Karpas-422 (cell line): ENCODE measurements around the gene FCN2. TPM values are rescaled to one million over a fixed set of nuclear protein-coding genes. Genes with fewer than 3 reads are reported as not detected.

Experiments
- DNase-seq: peaks from one replicate; pipeline ENCODE4 v3.0.0-alpha.2; 2015
- H2AFZ ChIP-seq: fragments of 200-600 bp; sonication (generic); 2 replicates; pipeline ENCODE4 v1.6.1; 2014; ENCODE audit warnings: antibody characterized with exemption, low read length, mixed read lengths
- H3K27ac ChIP-seq: fragments of 200-600 bp; sonication (generic); 2 replicates; pipeline ENCODE4 v1.5.1; 2014; ENCODE audit warnings: mild to moderate bottlenecking, low read length, moderate library complexity
- H3K27me3 ChIP-seq: fragments of 200-600 bp; sonication (generic); 2 replicates; pipeline ENCODE4 v1.6.1; 2014; ENCODE audit warnings: low read length, mixed read lengths
- H3K36me3 ChIP-seq: fragments of 200-600 bp; sonication (generic); 2 replicates; pipeline ENCODE4 v1.6.1; 2014; ENCODE audit warnings: low read length, mixed read lengths; ENCODE audit not compliant: insufficient read depth
- H3K4me1 ChIP-seq: fragments of 200-600 bp; sonication (generic); 2 replicates; pipeline ENCODE4 v1.6.1; 2014; ENCODE audit warnings: mild to moderate bottlenecking, low read length, mixed read lengths
- H3K4me2 ChIP-seq: fragments of 200-600 bp; sonication (generic); 2 replicates; pipeline ENCODE4 v1.6.1; 2014; ENCODE audit warnings: low read length, low read depth, mild to moderate bottlenecking; ENCODE audit not compliant: poor library complexity, severe bottlenecking
- H3K4me3 ChIP-seq: fragments of 200-600 bp; sonication (generic); 2 replicates; pipeline ENCODE4 v1.5.1; 2014; ENCODE audit warnings: mild to moderate bottlenecking, antibody characterized with exemption, low read length, mixed read lengths
- H3K79me2 ChIP-seq: fragments of 200-600 bp; sonication (generic); 2 replicates; pipeline ENCODE4 v1.6.1; 2014; ENCODE audit warnings: mild to moderate bottlenecking, low read length, mixed read lengths
- H3K9ac ChIP-seq: fragments of 200-600 bp; sonication (generic); 2 replicates; pipeline ENCODE4 v1.6.0; 2014; ENCODE audit warnings: low read length
- H3K9me2 ChIP-seq: fragments of 200-600 bp; sonication (generic), shearing (Covaris generic); replicated peaks from 2 replicates; pipeline ENCODE4 v1.6.0; 2014; ENCODE audit warnings: mild to moderate bottlenecking, low read length, moderate library complexity; ENCODE audit not compliant: insufficient read depth
- H3K9me3 ChIP-seq: fragments of 300-700, 200-600 bp; sonication (generic); 2 replicates; pipeline ENCODE4 v1.6.1; 2014; ENCODE audit warnings: low read length, mixed read lengths
- H4K20me1 ChIP-seq: fragments of 200-600 bp; sonication (generic); 2 replicates; pipeline ENCODE4 v1.6.1; 2014; ENCODE audit warnings: mild to moderate bottlenecking, antibody characterized with exemption, low read length, low read depth; ENCODE audit not compliant: insufficient read depth
- total RNA-seq: library from RNA; depleted of rRNA; stranded (reverse); fragments of >200 nt; shearing (Covaris generic); gene quantifications from 2 replicates; pipeline ENCODE4 v1.2.3, GENCODE V29; 2014; ENCODE audit warnings: low replicate concordance

Gene FCN2
- total RNA-seq, 1 experiment from 2014 or later: not detected

DNA sequence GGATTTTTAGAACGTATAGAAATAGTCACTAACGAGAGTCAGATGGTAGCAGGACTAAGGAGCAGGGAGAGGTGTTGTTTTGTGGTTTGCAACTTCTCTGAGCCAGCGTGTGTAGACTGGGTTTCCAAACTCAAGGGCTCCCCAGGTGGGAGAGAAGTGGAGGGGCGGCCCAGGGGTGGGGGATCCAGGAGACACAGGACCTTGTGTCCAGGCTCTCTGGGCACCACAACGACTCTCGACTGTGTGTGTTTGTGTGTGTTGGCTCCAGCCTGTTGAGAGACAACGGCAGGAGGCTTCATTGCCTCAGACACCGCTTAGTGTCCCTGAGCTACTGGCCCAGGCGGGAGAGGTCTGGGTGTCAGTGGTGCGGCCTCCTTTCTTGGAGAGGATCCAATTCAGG is 38.0 kb downstream of the FCN2 start:
- Histone ChIP-seq H3K27ac (no peak overlapping the region), H3K79me2 (no peaks in the 10 kb centered on the region), H3K9me2 (no peaks in the 10 kb centered on the region), H3K36me3 (no peaks in the 10 kb centered on the region), H4K20me1 (no peaks in the 10 kb centered on the region), H3K4me2 (no peak overlapping the region), H2AFZ (no peak overlapping the region), H3K4me1 (no peaks in the 10 kb centered on the region), H3K9me3 (no peaks in the 10 kb centered on the region), H3K9ac (no peak overlapping the region), H3K27me3 (no peaks in the 10 kb centered on the region), H3K4me3 (no peak overlapping the region)
- no peak for DNase-seq

DNA sequence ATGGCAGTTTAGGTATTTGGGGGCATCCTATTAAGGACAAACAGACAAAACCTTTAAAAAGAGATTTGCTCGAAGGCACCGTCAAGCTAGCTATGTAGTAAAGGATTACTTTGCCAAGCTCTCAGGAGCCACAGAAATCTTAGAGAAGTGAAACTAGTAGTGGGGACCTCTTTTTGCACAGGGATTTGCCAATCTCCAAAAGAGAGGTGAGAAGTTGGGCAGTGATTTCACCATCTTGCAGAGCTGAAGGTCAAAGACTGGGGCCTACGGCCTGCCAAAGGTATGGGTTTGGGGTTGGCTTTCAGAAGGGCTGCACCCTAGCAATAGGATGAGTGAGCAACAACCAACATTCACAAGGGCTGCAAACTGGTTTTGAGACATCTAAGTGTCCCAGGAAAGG is 38.7 kb downstream of the FCN2 start:
- Histone ChIP-seq H3K79me2 (no peaks in the 10 kb centered on the region), H3K27me3 (no peaks in the 10 kb centered on the region), H3K4me1 (no peaks in the 10 kb centered on the region), H3K27ac (no peak overlapping the region), H3K4me3 (no peak overlapping the region), H4K20me1 (no peaks in the 10 kb centered on the region), H3K4me2 (no peak overlapping the region), H3K9me3 (no peaks in the 10 kb centered on the region), H3K36me3 (no peaks in the 10 kb centered on the region), H2AFZ (no peak overlapping the region), H3K9ac (no peak overlapping the region), H3K9me2 (no peaks in the 10 kb centered on the region)
- no peak for DNase-seq

DNA sequence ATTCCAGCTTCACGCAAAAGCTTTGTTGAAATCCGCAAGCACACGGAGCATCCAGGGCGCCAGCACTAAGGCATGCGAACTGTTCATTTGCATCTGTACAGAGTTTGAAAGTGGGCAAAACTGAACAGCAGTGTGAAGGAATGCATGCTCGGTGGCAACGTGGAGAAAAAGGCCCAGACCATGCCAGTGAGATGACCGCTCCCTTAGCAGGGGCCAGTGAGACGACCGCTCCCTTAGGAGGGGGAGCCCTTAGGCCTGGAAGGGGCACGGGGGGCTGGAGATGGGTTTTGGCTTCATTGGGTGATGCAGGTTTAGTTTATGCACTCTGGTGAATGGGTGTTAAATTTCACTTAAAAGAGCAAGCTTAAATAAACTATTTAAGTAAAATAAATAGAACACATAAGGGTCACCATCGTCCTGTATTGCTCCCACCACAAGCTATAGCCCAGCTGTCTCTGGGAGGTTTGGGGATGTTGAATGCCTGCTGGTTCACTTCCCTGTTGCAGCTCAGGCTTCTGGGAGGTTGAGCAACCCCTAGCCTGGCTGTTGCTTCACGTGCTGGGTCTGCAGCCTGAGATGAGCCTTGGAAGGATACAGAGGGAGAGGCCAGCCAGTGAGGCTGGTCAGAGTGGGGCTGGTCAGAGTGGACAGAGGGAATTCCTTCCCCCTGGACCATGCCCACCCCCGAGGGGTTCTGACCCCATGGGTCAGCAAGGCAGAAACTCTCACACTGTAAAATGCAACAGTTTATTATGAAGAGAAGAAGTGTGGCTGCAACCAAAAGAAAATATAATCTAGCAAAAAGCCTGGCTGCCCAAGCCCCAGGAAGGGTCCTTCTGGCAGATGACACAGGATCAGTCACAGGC is 41.7 kb downstream of the FCN2 start:
- no peak for DNase-seq
- Histone ChIP-seq H2AFZ (no peak overlapping the region), H3K27me3 (no peaks in the 10 kb centered on the region), H3K9ac (no peak overlapping the region), H3K27ac (no peak overlapping the region), H3K9me3 (no peaks in the 10 kb centered on the region), H3K4me3 (no peak overlapping the region), H3K9me2 (no peaks in the 10 kb centered on the region), H4K20me1 (no peaks in the 10 kb centered on the region), H3K36me3 (no peaks in the 10 kb centered on the region), H3K79me2 (no peaks in the 10 kb centered on the region), H3K4me2 (no peak overlapping the region), H3K4me1 (no peaks in the 10 kb centered on the region)

DNA sequence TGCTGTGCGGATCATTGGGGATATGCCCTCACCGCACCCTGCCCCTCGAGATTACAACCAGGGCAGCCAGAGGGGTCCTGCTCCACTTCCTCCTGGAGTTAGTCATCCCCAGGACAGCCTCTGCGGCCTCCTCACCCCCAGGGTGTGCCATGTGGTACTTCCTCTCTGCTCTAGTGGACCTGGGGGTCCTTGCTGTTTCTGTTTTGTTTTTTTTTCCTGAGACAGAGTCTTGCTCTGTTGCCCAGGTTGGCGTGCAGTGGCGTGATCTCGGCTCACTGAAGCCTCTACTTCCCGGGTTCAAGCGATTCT is 42.3 kb downstream of the FCN2 start:
- H3K27ac ChIP-seq: no peak overlapping the region
- no peaks in the 10 kb centered on the region for H3K79me2 ChIP-seq
- no peaks in the 10 kb centered on the region for H3K36me3 ChIP-seq
- no peak for DNase-seq
- H3K9me3 ChIP-seq: no peaks in the 10 kb centered on the region
- H3K4me1 ChIP-seq: no peaks in the 10 kb centered on the region
- H3K27me3 ChIP-seq: no peaks in the 10 kb centered on the region
- H3K9ac ChIP-seq: no peak overlapping the region
- H3K9me2 ChIP-seq: no peaks in the 10 kb centered on the region
- H4K20me1 ChIP-seq: no peaks in the 10 kb centered on the region
- H3K4me3 ChIP-seq: no peak overlapping the region
- H3K4me2 ChIP-seq: no peak overlapping the region
- H2AFZ ChIP-seq: no peak overlapping the region

DNA sequence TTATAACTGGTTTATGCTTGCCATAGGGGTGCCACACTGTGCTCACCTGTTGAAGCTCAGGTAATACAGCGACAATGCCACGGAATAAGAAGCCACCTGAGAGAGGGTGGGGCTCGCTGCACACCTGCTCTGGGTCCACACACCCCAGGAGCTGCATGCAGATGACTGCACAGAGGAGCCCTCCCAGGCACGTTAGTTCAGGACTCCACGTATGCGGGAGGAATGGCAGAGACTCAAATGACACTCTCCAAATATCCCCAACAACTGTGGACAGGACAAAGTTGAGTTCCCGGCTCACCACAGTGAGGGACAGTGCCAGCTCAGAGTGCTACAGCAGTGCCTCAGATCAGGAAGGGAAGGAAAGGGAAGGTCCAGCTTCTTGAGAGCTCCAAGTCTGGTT is 42.9 kb downstream of the FCN2 start:
- Histone ChIP-seq H3K4me2 (no peak overlapping the region), H3K9me2 (no peaks in the 10 kb centered on the region), H3K4me1 (no peaks in the 10 kb centered on the region), H3K27ac (no peak overlapping the region), H3K4me3 (no peak overlapping the region), H3K79me2 (no peaks in the 10 kb centered on the region), H3K9me3 (no peaks in the 10 kb centered on the region), H3K36me3 (no peaks in the 10 kb centered on the region), H3K27me3 (no peaks in the 10 kb centered on the region), H2AFZ (no peak overlapping the region), H4K20me1 (no peaks in the 10 kb centered on the region), H3K9ac (no peak overlapping the region)
- no peak for DNase-seq

DNA sequence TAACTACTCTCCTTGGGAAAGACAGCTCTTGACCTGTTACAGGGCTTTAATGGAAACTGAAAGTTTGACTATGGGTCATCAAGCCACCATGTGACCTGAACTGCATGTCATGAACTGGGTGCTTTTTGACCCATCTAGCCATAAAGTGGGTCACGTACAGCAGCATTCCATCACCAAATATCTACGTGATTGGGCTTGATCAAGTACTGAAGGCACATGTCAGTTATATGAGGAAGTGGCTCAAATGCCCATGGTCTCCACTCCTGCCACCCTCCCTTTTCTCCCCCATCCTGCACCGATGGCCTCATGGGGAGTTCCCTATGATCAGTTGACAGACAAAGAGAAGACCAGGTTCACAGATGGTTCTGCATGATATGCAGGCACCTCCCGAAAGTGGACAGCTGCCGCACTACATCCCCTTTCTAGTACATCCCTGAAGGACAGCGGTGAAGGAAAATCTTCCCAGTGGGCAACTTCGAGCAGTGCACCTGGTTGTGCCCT is 44.5 kb downstream of the FCN2 start:
- no peaks in the 10 kb centered on the region for H3K36me3 ChIP-seq
- H3K9ac ChIP-seq: no peak overlapping the region
- H3K4me1 ChIP-seq: peaks cover 13% of the 10 kb centered on the region
- no peak overlapping the region for H3K4me2 ChIP-seq
- no peaks in the 10 kb centered on the region for H3K9me3 ChIP-seq
- no peaks in the 10 kb centered on the region for H3K79me2 ChIP-seq
- DNase-seq: no peak
- H3K4me3 ChIP-seq: no peak overlapping the region
- no peaks in the 10 kb centered on the region for H4K20me1 ChIP-seq
- H3K27me3 ChIP-seq: no peaks in the 10 kb centered on the region
- H3K27ac ChIP-seq: no peak overlapping the region
- no peak overlapping the region for H2AFZ ChIP-seq
- H3K9me2 ChIP-seq: no peaks in the 10 kb centered on the region

DNA sequence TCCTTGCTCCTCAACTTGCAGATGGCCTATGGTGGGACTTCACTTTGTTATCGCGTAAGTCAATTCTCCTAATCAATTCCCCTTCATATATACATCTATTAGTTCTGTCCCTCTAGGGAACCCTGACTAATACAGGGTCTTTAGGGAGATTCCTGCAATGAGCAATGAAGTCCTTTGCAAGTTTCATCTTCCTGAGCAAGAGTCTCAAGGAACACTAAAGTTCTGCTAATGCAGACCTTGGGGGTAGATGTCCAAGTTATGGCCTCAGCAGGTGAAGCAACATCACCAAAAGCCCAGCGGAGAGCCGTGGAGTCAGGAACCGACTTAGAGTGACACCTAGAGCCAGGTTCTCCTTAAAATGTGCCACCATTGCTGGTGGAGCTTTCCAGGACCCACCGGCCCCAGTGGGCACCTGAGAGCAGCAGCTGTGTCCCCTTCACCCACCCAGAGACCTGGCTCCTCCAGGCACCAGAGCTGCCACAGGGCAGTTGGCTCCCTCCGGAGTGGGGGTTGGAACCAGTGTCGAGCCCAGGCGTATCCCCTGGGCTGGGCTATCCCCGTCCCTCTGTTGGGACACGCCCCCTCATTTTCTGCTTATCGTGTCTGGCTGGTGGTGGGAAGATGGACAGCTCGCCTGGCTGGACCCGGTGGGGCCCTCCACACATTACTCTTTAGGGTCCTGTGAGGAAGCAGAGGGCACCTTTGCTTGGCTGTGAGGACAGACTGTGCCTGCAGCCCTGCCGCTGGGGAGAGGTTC is 48.0 kb downstream of the FCN2 start:
- Histone ChIP-seq H3K36me3 (no peaks in the 10 kb centered on the region), H3K27me3 (no peaks in the 10 kb centered on the region), H3K4me2 (no peak overlapping the region), H3K9me2 (no peaks in the 10 kb centered on the region), H2AFZ (no peak overlapping the region), H3K4me1 (peaks cover 28% of the 10 kb centered on the region), H4K20me1 (no peaks in the 10 kb centered on the region), H3K27ac (no peak overlapping the region), H3K9ac (no peak overlapping the region), H3K4me3 (no peak overlapping the region), H3K79me2 (no peaks in the 10 kb centered on the region), H3K9me3 (no peaks in the 10 kb centered on the region)
- no peak for DNase-seq
